Amygdala (tissue), 56 donors: Measurements from ENCODE around the gene OOSP1.
A peak's percentile ranks its signal among the peaks of the same experiment; 100 is the strongest.
"Not testable (repeated sequence)": the region's sequence is repeated elsewhere in the genome, so short reads cannot be mapped to it uniquely, and the experiment has no call there.

Experiments
- DNase-seq, 56 donors: peaks; one replicate each; lab custom pipeline; 2025; lab: John Stamatoyannopoulos, UW

OOSP1 gene, protein sequence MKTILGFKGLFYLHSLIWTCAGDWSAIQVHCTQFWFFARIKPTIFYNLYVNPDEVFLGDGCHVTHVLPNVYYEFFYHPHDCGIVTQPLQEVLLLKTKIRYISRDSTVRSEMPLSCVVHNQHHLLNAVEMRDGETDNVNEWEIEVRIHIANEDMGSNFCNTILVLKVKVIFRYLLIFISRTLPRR

GRCh38 chr11:59938132-59938531, at the start of gene OOSP1:
Gene OOSP1, plus strand, starts transcription at chr11:59938432. Its CDS starts 23 bp downstream, at chr11:59938455.
- no peak for DNase-seq

GRCh38 chr11:59891781-59892181, 46.5 kb upstream of the OOSP1 start:
- no peak for DNase-seq

DNA sequence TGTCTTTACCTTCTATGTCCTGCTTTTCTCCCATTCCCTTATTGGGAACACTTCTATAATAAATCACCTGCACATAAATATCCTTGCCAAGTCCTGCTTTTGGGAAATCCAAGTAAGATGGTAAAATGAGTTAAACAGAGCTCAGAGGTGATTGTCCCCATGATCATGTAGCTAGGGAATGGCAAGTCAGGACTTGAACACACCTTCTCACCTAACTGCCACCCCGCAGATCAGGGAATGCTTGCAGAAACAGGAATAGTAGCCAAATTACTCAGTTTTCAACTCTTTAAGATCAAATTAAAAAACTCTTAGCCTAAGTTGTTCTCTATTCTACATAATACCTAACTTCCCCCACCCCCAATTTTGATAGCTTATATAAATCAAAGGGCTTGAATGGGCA, 43.6 kb upstream of the OOSP1 start:
- DNase-seq, result no peak

GRCh38 chr11:59898046-59898445, 40.2 kb upstream of the OOSP1 start:
- no peak for DNase-seq

DNA sequence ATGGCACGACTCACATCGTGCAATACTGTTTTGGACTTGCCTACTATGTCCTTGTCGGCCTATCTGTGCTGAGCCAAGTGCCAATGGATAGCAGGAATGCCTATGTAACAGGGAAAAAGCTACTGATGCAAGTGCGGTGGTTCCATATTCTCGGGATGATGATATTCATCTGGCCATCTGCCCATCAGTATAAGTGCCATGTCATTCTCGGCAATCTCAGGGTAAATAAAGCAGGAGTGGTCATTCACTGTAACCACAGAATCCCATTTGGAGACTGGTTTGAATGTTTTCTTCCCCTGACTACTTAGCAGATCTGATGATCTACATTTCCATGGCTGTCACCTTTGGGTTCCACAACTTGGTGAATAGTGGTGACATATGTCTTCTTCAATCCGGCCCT, 39.6 kb upstream of the OOSP1 start:
- no peak for DNase-seq

DNA sequence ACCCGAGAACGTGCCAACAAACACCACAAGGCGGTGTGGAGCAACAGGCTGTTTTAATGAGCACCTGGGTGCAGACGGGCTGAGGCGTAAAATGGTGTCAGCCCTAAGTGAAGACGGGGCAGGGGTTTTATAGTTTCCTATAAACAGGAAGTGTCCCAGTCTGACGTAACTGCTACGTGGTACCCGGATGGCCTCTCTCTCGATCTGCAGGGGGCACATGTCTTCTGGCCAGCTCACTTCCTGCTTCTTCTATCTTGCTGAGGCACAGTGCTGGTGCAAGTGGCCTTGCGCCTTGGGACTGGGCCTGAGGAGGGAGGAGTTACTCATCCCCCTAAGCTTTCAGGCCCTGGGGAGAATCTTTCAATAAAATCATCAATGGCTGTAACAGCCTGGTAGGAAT, 38.7 kb upstream of the OOSP1 start:
- no peak for DNase-seq

DNA sequence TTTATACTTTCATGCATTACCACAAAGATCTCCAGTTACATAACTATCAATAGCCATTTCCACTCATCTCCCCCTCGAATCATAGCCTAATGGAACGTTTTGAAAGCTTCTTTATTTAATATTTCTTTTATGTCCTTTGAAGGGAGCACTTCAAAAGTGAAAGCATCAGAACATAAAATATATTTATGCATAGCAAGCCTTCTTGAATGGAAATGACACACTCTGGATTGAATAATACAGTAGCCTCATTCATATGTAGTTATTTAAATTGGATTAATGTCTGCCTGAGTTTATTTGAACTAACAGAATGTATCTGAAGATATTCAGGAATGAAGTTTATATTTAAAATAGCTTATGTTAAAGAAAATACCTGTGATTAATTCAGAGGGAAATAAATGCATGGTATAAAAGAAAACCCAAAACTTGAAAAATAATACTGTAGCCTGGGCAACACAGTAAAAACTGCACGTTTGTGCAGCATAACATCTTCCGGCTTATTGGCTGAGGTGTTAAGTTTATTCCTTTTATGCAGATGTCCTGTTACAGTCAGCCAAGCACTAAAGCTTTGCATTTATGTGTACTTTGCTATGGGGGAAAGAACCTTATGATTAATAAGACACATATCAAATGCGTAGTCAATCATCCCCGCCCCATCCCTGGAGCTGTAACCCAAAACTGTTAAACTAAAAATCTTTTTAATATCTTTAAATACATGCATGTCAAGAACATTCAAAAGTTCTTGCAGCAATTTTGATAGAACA, 37.7 kb upstream of the OOSP1 start:
- no peak for DNase-seq

- peak in 2 of 56 donors; percentile 0 for DNase-seq
Measured at GRCh38 chr11:59901306-59901705, 36.9 kb upstream of the OOSP1 start.

GRCh38 chr11:59903569-59903968, 34.7 kb upstream of the OOSP1 start:
- not testable (repeated sequence) for DNase-seq

- DNase-seq, result no peak
Measured at GRCh38 chr11:59918480-59918879, 19.8 kb upstream of the OOSP1 start.

DNA sequence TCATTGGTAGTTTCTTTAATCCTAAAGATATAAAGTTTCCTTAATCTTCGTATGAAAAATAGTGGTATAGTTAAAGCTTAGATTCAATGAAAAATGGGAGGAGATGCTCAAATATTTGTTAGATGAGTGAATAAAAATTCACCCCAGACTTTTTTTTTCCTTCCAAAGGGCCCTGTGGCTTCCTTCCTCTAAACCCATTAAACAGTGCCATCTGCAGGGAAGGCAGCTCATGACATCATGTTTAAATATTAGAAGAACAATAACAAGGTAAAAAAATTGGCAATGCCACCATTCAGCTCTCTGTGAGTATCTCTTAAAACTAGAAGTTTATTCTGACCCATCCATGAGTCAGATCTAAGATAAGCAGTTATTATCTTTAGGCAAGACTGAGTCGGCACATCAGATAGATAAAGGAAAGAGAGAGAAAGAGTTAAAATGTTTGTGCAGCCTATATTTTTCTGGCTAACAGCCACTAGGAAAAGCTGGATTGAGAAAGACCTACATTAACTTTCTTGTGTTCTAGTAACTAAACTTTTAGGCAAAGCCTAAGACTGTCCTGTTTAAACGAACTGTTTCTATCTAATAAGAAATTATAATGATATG, 19.1 kb upstream of the OOSP1 start:
- no peak for DNase-seq

DNA sequence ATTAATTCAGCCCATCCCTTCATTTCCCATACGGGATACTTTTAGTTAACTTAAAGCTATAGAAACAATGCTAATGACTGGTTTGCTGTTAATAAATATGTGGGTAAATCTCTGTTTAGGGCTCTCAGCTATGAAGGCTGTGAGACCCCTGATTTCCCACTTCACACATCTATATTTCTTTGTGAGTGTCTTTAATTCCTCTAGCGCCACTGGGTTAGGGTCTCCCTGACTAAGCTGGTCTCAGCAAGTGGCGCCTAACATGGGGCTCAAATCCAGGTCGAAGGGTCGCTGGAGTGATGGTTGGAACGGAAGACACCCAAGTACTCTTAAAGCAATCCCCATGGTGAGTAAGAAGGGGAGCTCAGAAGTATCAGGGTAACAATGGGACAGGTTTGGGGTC, 14.4 kb upstream of the OOSP1 start:
- no peak for DNase-seq

- DNase-seq, result no peak
Measured at GRCh38 chr11:59931688-59932087, 6.5 kb upstream of the OOSP1 start.

DNA sequence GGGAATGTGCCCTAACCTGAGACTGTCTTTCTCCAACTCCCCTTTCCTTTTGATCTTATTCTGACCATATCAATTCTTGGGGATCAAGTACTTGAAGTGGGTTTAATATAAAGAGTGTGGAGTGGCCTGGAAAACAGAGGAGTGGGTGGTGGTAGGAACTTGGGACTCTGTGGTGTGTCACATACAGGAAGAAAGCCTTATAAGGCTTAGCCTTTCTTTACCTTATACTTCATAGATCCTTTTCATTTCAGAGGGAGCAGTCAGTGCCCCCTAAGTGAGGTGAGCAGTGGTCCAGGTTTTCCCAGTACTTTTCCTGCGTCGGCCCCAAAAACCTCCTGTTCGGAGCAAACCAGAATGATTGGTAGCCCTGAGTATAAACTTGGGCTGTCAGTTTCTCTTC, 486 bp downstream of the OOSP1 start:
- no peak for DNase-seq

- no peak for DNase-seq
Measured at GRCh38 chr11:59939482-59939881, 1.2 kb downstream of the OOSP1 start.

DNA sequence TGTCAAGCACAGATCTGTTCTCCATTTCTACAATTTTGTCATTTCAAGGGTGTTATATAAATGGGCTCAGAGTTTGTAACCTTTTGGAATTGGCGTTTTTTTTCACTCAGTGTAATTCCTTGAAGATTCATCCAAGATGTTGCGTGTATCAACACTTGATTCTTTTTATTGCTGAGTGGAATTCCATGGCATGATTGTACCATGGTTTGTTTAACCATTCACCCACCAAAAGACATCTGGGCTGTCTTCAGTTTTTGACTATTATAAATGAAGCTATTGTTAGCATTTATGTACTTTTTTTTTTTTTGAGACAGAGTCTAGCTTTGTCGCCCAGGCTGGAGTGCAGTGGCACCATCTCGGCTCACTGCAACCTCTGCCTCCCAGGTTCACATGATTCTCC, 2.9 kb downstream of the OOSP1 start:
- no peak for DNase-seq

GRCh38 chr11:59943997-59944714, 5.9 kb downstream of the OOSP1 start:
- DNase-seq, result no peak

- DNase-seq, result peak in 6 of 56 donors; percentile 1 to 34 (median 8)
Measured at GRCh38 chr11:59944720-59945119, 6.5 kb downstream of the OOSP1 start.

- no peak for DNase-seq
Measured at GRCh38 chr11:59953463-59954218, 15.4 kb downstream of the OOSP1 start.

DNA sequence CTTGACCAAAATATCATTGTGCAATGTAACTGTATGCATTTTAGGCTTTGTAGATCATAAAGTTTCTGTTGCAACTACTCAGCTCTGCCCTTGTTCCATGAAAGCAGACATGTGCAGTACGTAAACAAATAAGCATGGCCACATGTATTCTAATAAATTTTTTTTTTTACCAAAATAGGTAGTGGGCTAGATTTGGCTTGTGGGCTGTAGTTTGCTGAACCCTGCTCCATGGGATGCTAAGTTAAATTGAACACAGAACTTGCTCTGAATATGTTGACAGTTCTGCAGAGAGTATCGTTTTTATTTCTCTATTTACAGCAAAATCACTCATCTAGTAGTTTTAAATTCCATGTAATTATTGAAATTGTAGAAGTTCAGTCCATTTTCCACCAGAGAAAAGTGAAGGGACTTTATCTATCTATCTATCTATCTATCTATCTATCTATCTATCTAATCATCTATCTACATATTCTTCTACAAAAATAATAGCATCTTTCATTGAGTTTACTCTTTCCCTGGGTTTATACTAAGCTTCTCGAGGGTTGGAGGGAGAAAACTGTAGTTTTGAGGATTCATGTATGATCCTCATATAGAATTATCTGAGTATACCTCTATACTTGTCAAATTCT, 16.1 kb downstream of the OOSP1 start:
- DNase-seq, result no peak
